ENCODE measurements around the gene CFAP58.

Gene CFAP58

GRCh38 chr10:104321725-104322415, 31.8 kb upstream of the CFAP58 start:
- in situ Hi-C loops (cut with HindIII; ENCODE audit: low sequenced_read_pairs) = no loop called here

- in situ Hi-C loops (cut with HindIII; ENCODE audit: low sequenced_read_pairs) = no loop called here
Measured at GRCh38 chr10:104322416-104322782, 31.2 kb upstream of the CFAP58 start.

GRCh38 chr10:104323085-104323484, 30.5 kb upstream of the CFAP58 start:
- in situ Hi-C loops (cut with HindIII; ENCODE audit: low sequenced_read_pairs) = no loop called here

- in situ Hi-C loops (cut with HindIII; ENCODE audit: low sequenced_read_pairs) = no loop called here
Measured at GRCh38 chr10:104323760-104324201, 29.9 kb upstream of the CFAP58 start.

GRCh38 chr10:104324221-104324686, 29.4 kb upstream of the CFAP58 start:
- in situ Hi-C loops (cut with HindIII; ENCODE audit: low sequenced_read_pairs) = no loop called here

- in situ Hi-C loops (cut with HindIII; ENCODE audit: low sequenced_read_pairs) = no loop called here
Measured at GRCh38 chr10:104324931-104325330, 28.7 kb upstream of the CFAP58 start.

GRCh38 chr10:104325436-104326435, 27.9 kb upstream of the CFAP58 start:
- in situ Hi-C loops (cut with HindIII; ENCODE audit: low sequenced_read_pairs) = no loop called here

- in situ Hi-C loops (cut with HindIII; ENCODE audit: low sequenced_read_pairs) = no loop called here
Measured at GRCh38 chr10:104326991-104327610, 26.5 kb upstream of the CFAP58 start.

GRCh38 chr10:104327745-104328645, 25.6 kb upstream of the CFAP58 start:
- in situ Hi-C loops (cut with HindIII; ENCODE audit: low sequenced_read_pairs) = no loop called here

GRCh38 chr10:104328646-104328895, 25.1 kb upstream of the CFAP58 start:
- in situ Hi-C loops (cut with HindIII; ENCODE audit: low sequenced_read_pairs) = no loop called here

GRCh38 chr10:104328896-104329710, 24.5 kb upstream of the CFAP58 start:
- in situ Hi-C loops (cut with HindIII; ENCODE audit: low sequenced_read_pairs) = no loop called here

GRCh38 chr10:104329735-104330134, 23.9 kb upstream of the CFAP58 start:
- in situ Hi-C loops (cut with HindIII; ENCODE audit: low sequenced_read_pairs) = loop anchor here (10.0 kb wide), 1 partner anchor 435 kb away; no protein-coding TSS in a partner anchor

- in situ Hi-C loops (cut with HindIII; ENCODE audit: low sequenced_read_pairs) = loop anchor here (10.0 kb wide), 1 partner anchor 436 kb away; no protein-coding TSS in a partner anchor
Measured at GRCh38 chr10:104330168-104331110, 23.2 kb upstream of the CFAP58 start.

- in situ Hi-C loops (cut with HindIII; ENCODE audit: low sequenced_read_pairs) = loop anchor here (10.0 kb wide), 1 partner anchor 437 kb away; no protein-coding TSS in a partner anchor
Measured at GRCh38 chr10:104331208-104331838, 22.3 kb upstream of the CFAP58 start.

- in situ Hi-C loops (cut with HindIII; ENCODE audit: low sequenced_read_pairs) = loop anchor here (10.0 kb wide), 1 partner anchor 438 kb away; no protein-coding TSS in a partner anchor
Measured at GRCh38 chr10:104332243-104333031, 21.2 kb upstream of the CFAP58 start.

- in situ Hi-C loops (cut with HindIII; ENCODE audit: low sequenced_read_pairs) = loop anchor here (10.0 kb wide), 1 partner anchor 438 kb away; no protein-coding TSS in a partner anchor
Measured at GRCh38 chr10:104333032-104333727, 20.5 kb upstream of the CFAP58 start.

Measured in endothelial cell of hepatic sinusoid (primary cell).